GM12878 (cell line): Measurements from ENCODE around the gene NTPCR. TPM values are rescaled to one million over a fixed set of nuclear protein-coding genes. Genes with fewer than 3 reads are reported as not detected.

ENCODE experiments used
- ATAC-seq: fragments of 200-7000 bp; cut with Tn5 transposase; 3 replicates; pipeline ENCODE4 v1.9.1; 2020; ENCODE audit warnings: mild to moderate bottlenecking, moderate library complexity
- BruUV-seq: library from RNA; stranded (reverse); fragments of 400-500 nt; replicated peaks from 2 replicates; lab custom pipeline; 2021; lab: Mats Ljungman, UMichigan
- CTCF ChIA-PET: fragments of 300-600 bp; sonication (Branson Sonifier 250); formaldehyde crosslinking; extraction: SDS; loops from one replicate; lab custom pipeline; 2021; ENCODE audit warnings: inconsistent platforms; lab: Yijun Ruan, JAX
- POLR2A ChIA-PET: fragments of 350-600 bp; formaldehyde crosslinking; extraction: SDS; loops from one replicate; lab custom pipeline; 2021; ENCODE audit warnings: inconsistent platforms; lab: Charles Lee
- RAD21 ChIA-PET: fragments of 300-600 bp; sonication (Branson Sonifier 250); formaldehyde crosslinking; loops from one replicate; lab custom pipeline; 2023; ENCODE audit warnings: antibody characterized with exemption; ENCODE audit not compliant: unreplicated experiment; lab: Charles Lee
- SMC1A ChIA-PET: fragments of 300-600 bp; sonication (Branson Sonifier 250); formaldehyde crosslinking; loops from one replicate; lab custom pipeline; 2023; ENCODE audit not compliant: unreplicated experiment, uncharacterized antibody; lab: Charles Lee
- DNase-seq: peaks from one replicate; pipeline ENCODE4 v3.0.0-alpha.2; 2011; ENCODE audit warnings: low read depth, low spot score
- FAIRE-seq: peaks from 3 replicates; lab custom pipeline; 2011; peaks lifted over from hg19 to GRCh38; lab: Jason Lieb, UNC
- H2AFZ ChIP-seq: 2 replicates; pipeline ENCODE4 v1.6.0; 2011; ENCODE audit warnings: low read depth, low read length, control low read depth; ENCODE audit not compliant: control insufficient read depth
- H3K27ac ChIP-seq: 2 replicates; pipeline ENCODE4 v1.5.1; 2011; ENCODE audit warnings: control low read depth; ENCODE audit not compliant: control insufficient read depth, insufficient read depth
- H3K27me3 ChIP-seq, 2 experiments: replicated peaks in 1 of 2; 2 replicates each; pipeline versions ENCODE4 v1.6.0 to v1.6.1; 2011; ENCODE audit warnings: low read length in 1 of 2; ENCODE audit not compliant: control insufficient read depth in 2 of 2, insufficient read depth in 2 of 2
- H3K36me3 ChIP-seq, 2 experiments: 2 replicates each; pipeline ENCODE4 v1.5.1; 2011; ENCODE audit warnings: low read length in 1 of 2; ENCODE audit not compliant: control insufficient read depth in 2 of 2, insufficient read depth in 2 of 2
- H3K4me1 ChIP-seq: 2 replicates; pipeline ENCODE4 v1.6.1; 2011; ENCODE audit warnings: mild to moderate bottlenecking, low read length, moderate library complexity, mixed read lengths; ENCODE audit not compliant: control insufficient read depth, insufficient read depth
- H3K4me2 ChIP-seq: 2 replicates; pipeline ENCODE4 v1.6.0; 2011; ENCODE audit warnings: control low read depth; ENCODE audit not compliant: control insufficient read depth, insufficient read depth
- H3K4me3 ChIP-seq: fragments of 200-600 bp; sonication (generic); 2 replicates; pipeline ENCODE4 v1.5.1; 2016
- H3K79me2 ChIP-seq: 2 replicates; pipeline ENCODE4 v1.6.0; 2011; ENCODE audit warnings: low read length; ENCODE audit not compliant: control insufficient read depth, insufficient read depth
- H3K9ac ChIP-seq: 2 replicates; pipeline ENCODE4 v1.8.0; 2011; ENCODE audit warnings: low read length, control low read depth, mixed read lengths; ENCODE audit not compliant: control insufficient read depth, insufficient read depth
- H3K9me3 ChIP-seq: replicated peaks from 3 replicates; pipeline ENCODE4 v1.5.1; 2011; ENCODE audit warnings: mild to moderate bottlenecking, low read length; ENCODE audit not compliant: control insufficient read depth, insufficient read depth
- H4K20me1 ChIP-seq: 2 replicates; pipeline ENCODE4 v1.6.0; 2011; ENCODE audit not compliant: control insufficient read depth, insufficient read depth
- CEBPB ChIP-seq, 2 experiments: fragments of 150-350 bp in 1 of 2; IDR thresholded peaks; 2 replicates each; pipeline ENCODE4 v1.6.1; 2012 to 2014; ENCODE audit warnings: low read depth in 2 of 2, low read length in 2 of 2, borderline replicate concordance in 1 of 2, inconsistent platforms in 1 of 2
- EED ChIP-seq: sonication (generic); IDR thresholded peaks from 2 replicates; pipeline ENCODE4 v1.6.1; 2016; ENCODE audit warnings: antibody characterized with exemption, low read depth
- GABPA ChIP-seq: IDR thresholded peaks from 2 replicates; pipeline ENCODE4 v1.6.1; 2014; ENCODE audit warnings: antibody characterized with exemption, low read depth, mild to moderate bottlenecking, inconsistent platforms
- GATAD2B ChIP-seq: fragments of 450-650 bp; conservative IDR thresholded peaks from 2 replicates; pipeline ENCODE4 v1.6.1; 2017; ENCODE audit warnings: low read depth, mild to moderate bottlenecking, moderate library complexity
- HDAC6 ChIP-seq: fragments of 200-600 bp; sonication (generic); IDR thresholded peaks from one replicate; pipeline ENCODE4 v1.8.0; 2017; ENCODE audit warnings: antibody characterized with exemption; ENCODE audit not compliant: unreplicated experiment
- MYB ChIP-seq: fragments of 150-350 bp; IDR thresholded peaks from 2 replicates; pipeline ENCODE4 v1.6.1; 2014; ENCODE audit warnings: mild to moderate bottlenecking, low read depth, low read length, borderline replicate concordance
- MYC ChIP-seq: IDR thresholded peaks from 2 replicates; pipeline ENCODE4 v1.6.1; 2011; ENCODE audit warnings: mild to moderate bottlenecking, low read length, moderate library complexity, inconsistent platforms; ENCODE audit not compliant: insufficient read depth, insufficient replicate concordance, insufficient read length, severe bottlenecking
- POLR2AphosphoS2 ChIP-seq: IDR thresholded peaks from 2 replicates; pipeline ENCODE4 v1.6.1; 2011; ENCODE audit warnings: low read depth, mild to moderate bottlenecking, low read length, improper control_type of control experiment, moderate library complexity
- POU2F2 ChIP-seq: IDR thresholded peaks from 3 replicates; pipeline ENCODE4 v1.6.1; 2011; ENCODE audit warnings: low read depth, mild to moderate bottlenecking, low read length, borderline replicate concordance
- RAD51 ChIP-seq: fragments of 450-650 bp; IDR thresholded peaks from 2 replicates; pipeline ENCODE4 v1.6.1; 2016; ENCODE audit warnings: moderate library complexity, mild to moderate bottlenecking, inconsistent platforms
- SIN3A ChIP-seq: IDR thresholded peaks from 2 replicates; pipeline ENCODE4 v1.6.1; 2012; ENCODE audit warnings: low read depth, low read length, improper control_type of control experiment
- ZNF274 ChIP-seq: IDR thresholded peaks from one replicate; pipeline ENCODE4 v1.8.0; 2011; ENCODE audit not compliant: insufficient read length, insufficient read depth
- WGBS: methylation state at CpG from one replicate; pipeline ENCODE4 v1.1.6; 2016; ENCODE audit warnings: low lambda C conversion rate; ENCODE audit not compliant: insufficient replicate concordance, insufficient coverage; ENCODE audit errors: missing lambda C conversion rate; 5-methylcytosine and 5-hydroxymethylcytosine counted together
- in situ Hi-C: fragments of 300-500 bp; cut with MboI; formaldehyde crosslinking; loops from 9 replicates; pipeline ENCODE4 v1.14.3; 2018; ENCODE audit warnings: mixed read lengths
- intact Hi-C: fragments of 100-400 bp; cut with micrococcal nuclease; formaldehyde crosslinking; loops from one replicate; pipeline ENCODE4 v1.14.2; 2022; ENCODE audit not compliant: unreplicated experiment
- polyA plus RNA-seq, 11 experiments: library from polyadenylated mRNA; depleted of rRNA in 4 of 11; unstranded in 6 of 11; stranded (reverse) in 5 of 11; fragments of >200 nt; fragmentation: Nextera tagmentation in 4 of 11; fragmentation: Illumina TruSeq in 1 of 11; extraction: Ambion mirVana in 4 of 11; extraction: Trizol in 1 of 11; gene quantifications; 1 replicate in 1 of 11; 2 replicates in 10 of 11; pipeline versions ENCODE4 v1.2.1 to v1.2.3, GENCODE V29; 2011 to 2016; ENCODE audit warnings: inconsistent platforms in 2 of 11, missing spikeins in 2 of 11, low read depth in 1 of 11
- total RNA-seq, 4 experiments: library from RNA; depleted of rRNA in 3 of 4; stranded (reverse); fragments of >200 nt in 3 of 4; fragmentation: Illumina TruSeq in 1 of 4; extraction: Trizol in 1 of 4; gene quantifications; 2 replicates each; pipeline versions ENCODE4 v1.2.1 to v1.2.3, GENCODE V29; 2013 to 2021
- TF ChIP-seq, protein P1 (sequence below): fragments of 450-650 bp; conservative IDR thresholded peaks from 2 replicates; pipeline ENCODE4 v1.6.1; 2017; ENCODE audit warnings: mild to moderate bottlenecking, moderate library complexity
- TF ChIP-seq, protein P2 (sequence below): fragments of 150-350 bp; IDR thresholded peaks from 2 replicates; pipeline ENCODE4 v1.6.1; 2016; ENCODE audit warnings: low read depth, low read length
- TF ChIP-seq, protein P3 (sequence below): fragments of 450-650 bp; IDR thresholded peaks from 2 replicates; pipeline ENCODE4 v1.6.1; 2017; ENCODE audit warnings: borderline replicate concordance
- TF ChIP-seq, protein P4 (sequence below): IDR thresholded peaks from 2 replicates; pipeline ENCODE4 v1.6.1; 2011; ENCODE audit warnings: low read depth, low read length, improper control_type of control experiment, borderline replicate concordance

Gene NTPCR
- total and polyA plus RNA-seq, 10 of the 15 experiments (the other 5 are each of a cell fraction or from before 2014, with no cell fraction given), result 25.4 to 109 (median 56.6) TPM

DNA sequence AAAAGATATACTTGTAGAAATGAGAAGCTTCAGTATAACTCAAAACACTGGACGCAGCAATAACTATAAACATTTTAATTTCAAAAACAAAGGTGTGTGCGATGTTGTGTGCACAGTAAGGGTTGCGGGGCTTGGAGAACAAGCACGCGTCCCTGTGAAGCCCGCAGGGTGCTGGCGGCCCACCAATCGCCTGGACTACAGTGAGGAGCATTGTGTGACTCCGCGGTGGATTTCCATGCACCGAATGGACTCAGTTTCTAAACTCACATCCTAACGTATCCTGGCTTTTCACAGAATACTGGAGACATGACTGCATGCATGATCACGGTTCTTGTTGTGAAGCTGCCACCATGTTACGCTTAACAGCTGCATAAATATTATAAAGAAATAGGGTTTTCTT, 33.0 kb downstream of the NTPCR start:
- FAIRE-seq, result no peak
- ChIA-PET CTCF (no interaction called here), SMC1A (no interaction called here), POLR2A (no interaction called here), RAD21 (no interaction called here)
- H2AFZ ChIP-seq, result no peak overlapping the region
- WGBS, result 96% methylated on average over 14 of the region's 14 CpGs
- no peak for ATAC-seq
- H3K36me3 ChIP-seq, result no peaks in the 10 kb centered on the region; a peak in 2 of 4 replicates
- TF ChIP-seq POU2F2, result no peak
- no peak for TF ChIP-seq SIN3A
- no peak for TF ChIP-seq EED
- no peak for TF ChIP-seq MYC
- TF ChIP-seq, protein P1, sequence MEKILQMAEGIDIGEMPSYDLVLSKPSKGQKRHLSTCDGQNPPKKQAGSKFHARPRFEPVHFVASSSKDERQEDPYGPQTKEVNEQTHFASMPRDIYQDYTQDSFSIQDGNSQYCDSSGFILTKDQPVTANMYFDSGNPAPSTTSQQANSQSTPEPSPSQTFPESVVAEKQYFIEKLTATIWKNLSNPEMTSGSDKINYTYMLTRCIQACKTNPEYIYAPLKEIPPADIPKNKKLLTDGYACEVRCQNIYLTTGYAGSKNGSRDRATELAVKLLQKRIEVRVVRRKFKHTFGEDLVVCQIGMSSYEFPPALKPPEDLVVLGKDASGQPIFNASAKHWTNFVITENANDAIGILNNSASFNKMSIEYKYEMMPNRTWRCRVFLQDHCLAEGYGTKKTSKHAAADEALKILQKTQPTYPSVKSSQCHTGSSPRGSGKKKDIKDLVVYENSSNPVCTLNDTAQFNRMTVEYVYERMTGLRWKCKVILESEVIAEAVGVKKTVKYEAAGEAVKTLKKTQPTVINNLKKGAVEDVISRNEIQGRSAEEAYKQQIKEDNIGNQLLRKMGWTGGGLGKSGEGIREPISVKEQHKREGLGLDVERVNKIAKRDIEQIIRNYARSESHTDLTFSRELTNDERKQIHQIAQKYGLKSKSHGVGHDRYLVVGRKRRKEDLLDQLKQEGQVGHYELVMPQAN, result no peak
- TF ChIP-seq, protein P2, sequence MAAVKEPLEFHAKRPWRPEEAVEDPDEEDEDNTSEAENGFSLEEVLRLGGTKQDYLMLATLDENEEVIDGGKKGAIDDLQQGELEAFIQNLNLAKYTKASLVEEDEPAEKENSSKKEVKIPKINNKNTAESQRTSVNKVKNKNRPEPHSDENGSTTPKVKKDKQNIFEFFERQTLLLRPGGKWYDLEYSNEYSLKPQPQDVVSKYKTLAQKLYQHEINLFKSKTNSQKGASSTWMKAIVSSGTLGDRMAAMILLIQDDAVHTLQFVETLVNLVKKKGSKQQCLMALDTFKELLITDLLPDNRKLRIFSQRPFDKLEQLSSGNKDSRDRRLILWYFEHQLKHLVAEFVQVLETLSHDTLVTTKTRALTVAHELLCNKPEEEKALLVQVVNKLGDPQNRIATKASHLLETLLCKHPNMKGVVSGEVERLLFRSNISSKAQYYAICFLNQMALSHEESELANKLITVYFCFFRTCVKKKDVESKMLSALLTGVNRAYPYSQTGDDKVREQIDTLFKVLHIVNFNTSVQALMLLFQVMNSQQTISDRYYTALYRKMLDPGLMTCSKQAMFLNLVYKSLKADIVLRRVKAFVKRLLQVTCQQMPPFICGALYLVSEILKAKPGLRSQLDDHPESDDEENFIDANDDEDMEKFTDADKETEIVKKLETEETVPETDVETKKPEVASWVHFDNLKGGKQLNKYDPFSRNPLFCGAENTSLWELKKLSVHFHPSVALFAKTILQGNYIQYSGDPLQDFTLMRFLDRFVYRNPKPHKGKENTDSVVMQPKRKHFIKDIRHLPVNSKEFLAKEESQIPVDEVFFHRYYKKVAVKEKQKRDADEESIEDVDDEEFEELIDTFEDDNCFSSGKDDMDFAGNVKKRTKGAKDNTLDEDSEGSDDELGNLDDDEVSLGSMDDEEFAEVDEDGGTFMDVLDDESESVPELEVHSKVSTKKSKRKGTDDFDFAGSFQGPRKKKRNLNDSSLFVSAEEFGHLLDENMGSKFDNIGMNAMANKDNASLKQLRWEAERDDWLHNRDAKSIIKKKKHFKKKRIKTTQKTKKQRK, result no peak
- no peak for TF ChIP-seq ZNF274
- no peak for TF ChIP-seq MYB
- TF ChIP-seq GABPA, result no peak
- TF ChIP-seq, protein P3, sequence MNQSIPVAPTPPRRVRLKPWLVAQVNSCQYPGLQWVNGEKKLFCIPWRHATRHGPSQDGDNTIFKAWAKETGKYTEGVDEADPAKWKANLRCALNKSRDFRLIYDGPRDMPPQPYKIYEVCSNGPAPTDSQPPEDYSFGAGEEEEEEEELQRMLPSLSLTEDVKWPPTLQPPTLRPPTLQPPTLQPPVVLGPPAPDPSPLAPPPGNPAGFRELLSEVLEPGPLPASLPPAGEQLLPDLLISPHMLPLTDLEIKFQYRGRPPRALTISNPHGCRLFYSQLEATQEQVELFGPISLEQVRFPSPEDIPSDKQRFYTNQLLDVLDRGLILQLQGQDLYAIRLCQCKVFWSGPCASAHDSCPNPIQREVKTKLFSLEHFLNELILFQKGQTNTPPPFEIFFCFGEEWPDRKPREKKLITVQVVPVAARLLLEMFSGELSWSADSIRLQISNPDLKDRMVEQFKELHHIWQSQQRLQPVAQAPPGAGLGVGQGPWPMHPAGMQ, result no peak
- TF ChIP-seq RAD51, result no peak
- no peak for TF ChIP-seq CEBPB (IDR thresholded peaks at IDR 0.05; ENCODE audit: borderline replicate concordance in 1 of 2, low read depth in 2 of 2, low read length in 2 of 2)
- TF ChIP-seq POLR2AphosphoS2, result no peak
- TF ChIP-seq, protein P4, sequence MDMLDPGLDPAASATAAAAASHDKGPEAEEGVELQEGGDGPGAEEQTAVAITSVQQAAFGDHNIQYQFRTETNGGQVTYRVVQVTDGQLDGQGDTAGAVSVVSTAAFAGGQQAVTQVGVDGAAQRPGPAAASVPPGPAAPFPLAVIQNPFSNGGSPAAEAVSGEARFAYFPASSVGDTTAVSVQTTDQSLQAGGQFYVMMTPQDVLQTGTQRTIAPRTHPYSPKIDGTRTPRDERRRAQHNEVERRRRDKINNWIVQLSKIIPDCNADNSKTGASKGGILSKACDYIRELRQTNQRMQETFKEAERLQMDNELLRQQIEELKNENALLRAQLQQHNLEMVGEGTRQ, result no peak
- TF ChIP-seq HDAC6, result no peak
- no peak for TF ChIP-seq GATAD2B
- no peak overlapping the region for H3K27ac ChIP-seq
- H4K20me1 ChIP-seq, result no peaks in the 10 kb centered on the region
- H3K27me3 ChIP-seq, result no peaks in the 10 kb centered on the region
- no peaks in the 10 kb centered on the region for H3K79me2 ChIP-seq
- in situ Hi-C loops, result no loop called here
- intact Hi-C loops, result no loop called here
- DNase-seq, result no peak
- BruUV-seq, result no TSS peak
- H3K9me3 ChIP-seq, result no peaks in the 10 kb centered on the region
- H3K4me1 ChIP-seq, result no peaks in the 10 kb centered on the region
- H3K9ac ChIP-seq, result no peak overlapping the region
- no peak overlapping the region for H3K4me2 ChIP-seq
- no peak overlapping the region for H3K4me3 ChIP-seq
